PFSK-1 (cell line): Measurements from ENCODE around the gene PGAM5.

Experiments
- FOXP2 ChIP-seq: optimal IDR thresholded peaks from 2 replicates; pipeline ENCODE3; 2011; ENCODE audit warnings: borderline replicate concordance, control low read depth, inconsistent platforms; ENCODE audit not compliant: insufficient read depth; ENCODE audit errors: extremely low read length, extremely low read depth
- POLR2AphosphoS5 ChIP-seq: IDR thresholded peaks from 2 replicates; pipeline ENCODE4 v1.6.1; 2012; ENCODE audit warnings: low read depth, mild to moderate bottlenecking, control low read depth, low read length, moderate library complexity
- SIN3A ChIP-seq: IDR thresholded peaks from 2 replicates; pipeline ENCODE4 v1.6.1; 2012; ENCODE audit warnings: mild to moderate bottlenecking, low read length, moderate library complexity, borderline replicate concordance; ENCODE audit not compliant: insufficient read depth
- TAF1 ChIP-seq: IDR thresholded peaks from 2 replicates; pipeline ENCODE4 v1.6.1; 2012; ENCODE audit warnings: low read length, control low read depth, borderline replicate concordance; ENCODE audit not compliant: insufficient read depth
- TF ChIP-seq, protein P1 (sequence below), 2 experiments: IDR thresholded peaks; 2 replicates each; pipeline versions ENCODE4 v1.6.1 to v1.8.0; 2011 to 2012; ENCODE audit warnings: low read depth in 2 of 2, low read length in 2 of 2, control low read depth in 1 of 2, inconsistent platforms in 1 of 2, mild to moderate bottlenecking in 1 of 2, moderate library complexity in 1 of 2; ENCODE audit not compliant: insufficient read depth in 1 of 2

Gene PGAM5

DNA sequence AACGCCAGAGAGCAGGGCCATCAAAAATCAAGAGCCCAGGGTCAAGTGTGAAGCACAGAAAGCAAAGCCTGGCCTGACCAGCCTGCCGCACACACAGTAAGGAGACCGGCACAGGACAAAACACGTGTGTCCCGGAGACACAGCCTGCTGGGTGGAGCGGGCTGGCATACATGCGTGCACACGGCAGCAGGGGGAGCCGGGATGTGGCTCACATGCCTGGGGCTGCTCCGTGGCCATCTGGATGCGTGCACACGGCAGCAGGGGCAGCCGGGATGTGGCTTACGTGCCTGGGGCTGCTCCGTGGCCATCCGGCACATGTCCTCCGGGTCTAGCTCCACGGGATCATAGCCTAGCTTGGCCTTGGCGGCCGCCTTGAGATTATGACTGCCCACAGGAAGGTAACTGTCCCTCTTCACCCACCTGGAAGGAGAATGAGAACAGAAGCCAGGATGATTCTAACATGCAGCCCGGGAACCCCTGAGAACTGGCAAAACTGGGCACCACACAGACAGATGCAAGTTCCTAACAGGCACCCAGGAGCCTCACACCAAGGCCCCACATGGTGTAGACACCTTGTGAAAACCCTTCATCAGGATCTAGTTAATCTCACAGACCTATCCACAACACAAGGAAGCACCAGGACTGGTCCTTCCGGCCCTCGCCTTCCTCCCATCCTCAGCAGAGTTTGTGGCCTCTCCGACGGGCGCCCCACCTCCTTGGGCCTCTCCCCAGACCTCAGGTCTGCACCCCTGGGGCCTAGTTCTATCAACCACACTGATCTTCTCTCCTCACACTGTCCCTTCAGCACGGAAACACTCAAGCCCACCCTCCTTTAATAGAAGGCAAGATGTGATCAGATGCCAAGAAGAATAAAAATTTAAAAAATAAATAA lies 37.1 kb upstream of the PGAM5 start:
- peak; percentile 59 for TF ChIP-seq POLR2AphosphoS5
- TF ChIP-seq TAF1: no peak
- TF ChIP-seq, protein P1, sequence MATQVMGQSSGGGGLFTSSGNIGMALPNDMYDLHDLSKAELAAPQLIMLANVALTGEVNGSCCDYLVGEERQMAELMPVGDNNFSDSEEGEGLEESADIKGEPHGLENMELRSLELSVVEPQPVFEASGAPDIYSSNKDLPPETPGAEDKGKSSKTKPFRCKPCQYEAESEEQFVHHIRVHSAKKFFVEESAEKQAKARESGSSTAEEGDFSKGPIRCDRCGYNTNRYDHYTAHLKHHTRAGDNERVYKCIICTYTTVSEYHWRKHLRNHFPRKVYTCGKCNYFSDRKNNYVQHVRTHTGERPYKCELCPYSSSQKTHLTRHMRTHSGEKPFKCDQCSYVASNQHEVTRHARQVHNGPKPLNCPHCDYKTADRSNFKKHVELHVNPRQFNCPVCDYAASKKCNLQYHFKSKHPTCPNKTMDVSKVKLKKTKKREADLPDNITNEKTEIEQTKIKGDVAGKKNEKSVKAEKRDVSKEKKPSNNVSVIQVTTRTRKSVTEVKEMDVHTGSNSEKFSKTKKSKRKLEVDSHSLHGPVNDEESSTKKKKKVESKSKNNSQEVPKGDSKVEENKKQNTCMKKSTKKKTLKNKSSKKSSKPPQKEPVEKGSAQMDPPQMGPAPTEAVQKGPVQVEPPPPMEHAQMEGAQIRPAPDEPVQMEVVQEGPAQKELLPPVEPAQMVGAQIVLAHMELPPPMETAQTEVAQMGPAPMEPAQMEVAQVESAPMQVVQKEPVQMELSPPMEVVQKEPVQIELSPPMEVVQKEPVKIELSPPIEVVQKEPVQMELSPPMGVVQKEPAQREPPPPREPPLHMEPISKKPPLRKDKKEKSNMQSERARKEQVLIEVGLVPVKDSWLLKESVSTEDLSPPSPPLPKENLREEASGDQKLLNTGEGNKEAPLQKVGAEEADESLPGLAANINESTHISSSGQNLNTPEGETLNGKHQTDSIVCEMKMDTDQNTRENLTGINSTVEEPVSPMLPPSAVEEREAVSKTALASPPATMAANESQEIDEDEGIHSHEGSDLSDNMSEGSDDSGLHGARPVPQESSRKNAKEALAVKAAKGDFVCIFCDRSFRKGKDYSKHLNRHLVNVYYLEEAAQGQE (IDR thresholded peaks at IDR 0.05; ENCODE audit: insufficient read depth in 1 of 2, low read depth in 2 of 2, low read length in 2 of 2): no peak
- TF ChIP-seq FOXP2: no peak
- no peak for TF ChIP-seq SIN3A

DNA sequence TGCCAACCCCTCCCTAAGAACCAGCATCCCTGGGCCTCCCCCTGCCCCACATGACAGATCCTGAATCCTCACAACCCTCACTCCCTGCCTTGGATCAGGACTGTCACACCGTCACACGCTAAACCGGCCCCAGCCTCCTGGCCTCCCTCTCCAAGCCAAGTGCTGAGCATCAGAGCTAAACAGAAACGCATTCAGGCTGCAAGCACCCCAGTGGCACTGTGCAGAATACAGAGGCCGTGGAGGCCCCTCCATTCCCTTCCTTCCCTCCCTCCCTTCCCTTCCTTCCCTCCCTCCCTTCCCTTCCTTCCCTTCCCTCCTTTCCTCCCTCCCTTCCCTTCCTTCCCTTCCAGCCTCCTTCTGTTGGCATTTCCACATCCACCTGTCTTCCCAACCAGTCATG lies 36.1 kb upstream of the PGAM5 start:
- TF ChIP-seq FOXP2: no peak
- TF ChIP-seq POLR2AphosphoS5: no peak
- no peak for TF ChIP-seq TAF1
- TF ChIP-seq, protein P1 (IDR thresholded peaks at IDR 0.05; ENCODE audit: insufficient read depth in 1 of 2, low read depth in 2 of 2, low read length in 2 of 2): no peak
- TF ChIP-seq SIN3A: no peak

DNA sequence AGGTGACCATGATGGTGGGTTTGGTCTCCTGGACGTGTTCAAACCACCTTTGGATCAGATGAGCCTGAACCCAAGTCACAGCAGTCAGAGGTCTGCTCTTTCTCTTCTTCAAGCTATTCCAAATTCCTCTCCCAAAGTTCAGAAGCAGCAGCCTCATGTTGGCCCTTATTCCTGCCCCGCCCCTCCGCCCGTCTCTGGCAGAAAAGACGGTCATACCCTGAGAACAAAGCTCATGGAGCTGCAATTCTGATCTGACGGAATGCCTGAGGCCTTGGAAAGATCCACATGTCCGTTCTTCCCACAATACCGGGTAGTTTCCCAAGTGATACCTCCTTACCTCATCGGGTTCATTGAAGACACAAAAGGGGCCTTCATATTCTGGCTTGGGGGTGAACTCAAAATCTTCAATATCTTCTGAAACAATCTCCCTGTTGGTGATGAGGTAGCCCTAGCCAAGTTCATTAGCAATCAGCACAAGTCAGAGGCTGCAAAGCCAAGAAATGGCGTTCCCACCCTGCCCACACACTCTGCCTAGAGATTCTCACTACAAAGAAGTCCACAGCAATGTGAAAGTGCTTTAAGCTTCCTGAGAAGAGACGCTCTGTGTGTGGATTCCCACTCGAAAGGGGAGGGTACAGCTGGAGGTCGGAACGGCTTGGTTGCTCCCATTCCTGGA lies 34.7 kb upstream of the PGAM5 start:
- TF ChIP-seq, protein P1 (IDR thresholded peaks at IDR 0.05; ENCODE audit: insufficient read depth in 1 of 2, low read depth in 2 of 2, low read length in 2 of 2): no peak
- TF ChIP-seq TAF1 (no peak), POLR2AphosphoS5 (no peak), FOXP2 (no peak), SIN3A (no peak)

DNA sequence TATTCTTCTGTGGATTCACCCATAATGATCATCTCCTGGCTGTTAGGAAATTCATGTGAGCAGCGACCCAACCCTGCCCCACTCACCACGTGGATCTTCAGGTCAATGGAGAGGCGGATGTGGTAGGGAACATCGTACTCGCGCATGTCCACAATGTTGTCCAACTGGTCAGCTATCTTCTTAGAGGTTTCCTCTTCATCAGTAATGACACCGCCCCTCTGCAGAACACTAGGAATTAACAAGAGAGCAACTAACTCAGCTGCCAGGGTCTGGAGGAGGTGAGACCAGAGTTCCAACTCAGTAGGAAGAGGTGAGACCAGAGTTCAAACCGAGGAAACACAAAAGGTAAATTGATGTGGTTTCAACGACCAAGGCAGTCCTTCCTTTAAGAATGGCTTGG lies 33.1 kb upstream of the PGAM5 start:
- no peak for TF ChIP-seq POLR2AphosphoS5
- TF ChIP-seq FOXP2: no peak
- TF ChIP-seq, protein P1 (IDR thresholded peaks at IDR 0.05; ENCODE audit: insufficient read depth in 1 of 2, low read depth in 2 of 2, low read length in 2 of 2): no peak
- no peak for TF ChIP-seq TAF1
- no peak for TF ChIP-seq SIN3A
